Measurements from ENCODE around the gene SIK1.
"Not testable (repeated sequence)": the region's sequence is repeated elsewhere in the genome, so short reads cannot be mapped to it uniquely, and the experiment has no call there.

The SIK1 gene

DNA sequence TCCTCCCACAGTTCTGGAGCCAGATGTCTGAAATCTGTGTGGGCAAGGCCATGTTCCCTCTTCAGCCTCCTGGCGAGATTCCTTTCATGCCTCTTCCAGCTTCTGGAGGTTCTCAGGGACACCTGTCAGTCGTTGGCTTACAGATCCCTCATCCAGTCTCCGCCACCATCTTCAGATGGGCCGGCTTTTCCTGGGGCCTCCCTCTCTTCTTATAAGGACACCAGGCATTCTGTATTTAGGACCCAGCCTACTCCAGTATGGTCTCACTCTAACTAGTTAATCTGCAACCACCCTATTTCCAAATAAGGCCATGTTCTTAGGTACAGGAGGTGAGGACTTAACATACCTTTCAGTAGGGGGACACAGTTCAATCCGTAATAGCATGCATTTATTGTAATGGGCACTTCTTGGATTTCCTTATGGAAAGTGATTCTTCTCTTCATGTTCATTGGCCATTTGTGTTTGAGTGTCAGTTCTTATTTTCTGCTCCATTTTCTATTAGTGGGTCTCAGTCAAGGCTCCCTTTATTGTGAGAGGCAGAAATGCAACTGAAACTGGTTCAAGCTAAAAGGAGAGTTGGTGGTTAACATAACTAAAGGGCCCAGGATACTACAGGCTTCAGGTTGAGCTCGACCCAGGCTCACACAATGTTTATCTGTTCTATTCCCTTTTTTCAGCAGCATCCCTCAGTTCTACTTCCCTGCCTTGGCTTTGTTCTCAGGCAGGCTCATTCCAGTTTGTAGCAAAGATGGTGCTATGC, 12.6 kb upstream of the SIK1 start:
- DNase-seq (ENCODE audit: low spot score): not testable (repeated sequence)

GRCh38 chr21:43436272-43436671, 9.3 kb upstream of the SIK1 start:
- DNase-seq (ENCODE audit: low spot score): not testable (repeated sequence)

- not testable (repeated sequence) for DNase-seq (ENCODE audit: low spot score)
These were observed 6.6 kb upstream of the SIK1 start for GRCh38 chr21:43433340-43434136.

GRCh38 chr21:43430830-43431416, 4.0 kb upstream of the SIK1 start:
- DNase-seq (ENCODE audit: low spot score): not testable (repeated sequence)

- DNase-seq (ENCODE audit: low spot score): not testable (repeated sequence)
These were observed 2.0 kb upstream of the SIK1 start for GRCh38 chr21:43428964-43429363.

GRCh38 chr21:43427242-43427559, 270 bp upstream of the SIK1 start:
- not testable (repeated sequence) for DNase-seq (ENCODE audit: low spot score)

DNA sequence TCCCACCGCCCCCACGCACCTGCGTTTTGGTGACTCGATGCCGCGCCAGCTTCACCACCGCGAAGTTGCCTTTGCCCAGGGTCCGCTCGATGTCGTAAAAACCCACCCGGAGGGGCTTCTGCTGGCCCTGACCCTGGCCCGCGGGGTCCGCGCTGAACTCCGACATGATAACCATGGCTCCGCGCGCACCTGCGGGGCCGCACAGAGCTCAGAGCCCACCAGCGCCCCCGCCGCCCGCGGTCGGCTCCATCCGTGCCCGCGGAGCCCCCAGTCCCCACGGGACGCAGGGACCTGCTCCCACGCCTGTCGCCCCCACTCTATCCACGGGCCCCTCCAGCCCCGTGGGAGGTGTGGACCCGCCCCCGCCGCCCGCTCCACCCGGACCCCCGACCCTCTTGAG, 927 bp downstream of the SIK1 start:
- DNase-seq (ENCODE audit: low spot score): not testable (repeated sequence)

DNA sequence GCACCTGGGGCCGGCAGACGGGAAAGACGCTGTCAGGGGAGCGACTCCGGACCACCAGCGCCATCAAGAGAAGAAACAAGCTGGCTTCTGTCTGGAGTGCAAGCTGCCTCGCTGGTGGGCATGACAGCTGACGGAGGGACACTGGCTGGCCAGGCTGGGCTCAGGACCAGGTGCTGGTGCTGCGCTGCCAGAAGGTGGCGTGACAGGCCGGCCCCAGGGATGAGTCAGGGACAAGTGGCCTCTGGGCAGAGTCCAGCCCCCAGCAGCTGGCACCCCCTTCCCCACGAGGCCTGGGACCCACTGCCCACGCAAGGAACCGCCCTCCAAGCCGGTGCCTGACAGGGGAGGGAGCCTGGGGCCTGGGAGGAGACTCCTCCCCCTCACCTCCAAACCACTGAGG, 7.5 kb downstream of the SIK1 start:
- DNase-seq (ENCODE audit: low spot score): not testable (repeated sequence)

- DNase-seq (ENCODE audit: low spot score): not testable (repeated sequence)
These were observed 12.4 kb downstream of the SIK1 start for GRCh38 chr21:43414576-43414975.

DNA sequence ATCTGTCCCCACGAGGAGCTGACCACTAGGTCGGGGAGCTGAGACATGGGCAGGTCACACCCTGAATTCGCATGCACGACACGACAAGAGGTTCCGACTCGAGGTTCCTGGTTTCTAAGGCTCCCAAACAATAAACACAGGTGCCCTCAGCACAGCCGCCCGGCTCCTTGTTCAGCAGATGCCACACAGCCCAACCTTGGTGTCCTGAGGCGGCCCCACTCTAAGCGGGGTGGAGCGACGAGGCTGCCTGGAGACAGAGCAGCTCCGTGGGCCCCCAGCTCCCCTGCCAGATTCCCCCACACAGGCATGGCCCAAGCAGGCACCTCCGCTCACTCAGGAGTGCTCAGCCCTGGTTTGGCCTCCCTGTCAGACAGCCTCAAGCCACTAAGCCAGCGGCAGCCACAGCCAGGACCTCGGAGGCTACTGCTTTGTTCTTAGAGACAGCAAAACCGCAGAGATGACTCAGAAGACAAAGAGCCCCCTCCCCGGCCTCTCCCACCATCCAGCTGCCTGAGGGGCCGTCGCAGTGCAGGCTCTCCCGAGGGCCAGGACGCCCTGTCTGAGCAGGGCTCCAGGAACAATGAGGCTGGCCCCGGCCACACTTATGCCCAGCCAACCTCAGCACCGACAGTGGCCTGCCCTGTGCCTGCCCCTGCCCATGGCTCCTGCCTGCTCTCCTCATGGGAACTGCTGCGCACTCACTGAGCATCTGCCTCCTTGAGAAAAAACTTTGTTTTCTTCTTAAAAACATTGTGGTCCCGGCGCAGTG, 14.7 kb downstream of the SIK1 start:
- not testable (repeated sequence) for DNase-seq (ENCODE audit: low spot score)

DNA sequence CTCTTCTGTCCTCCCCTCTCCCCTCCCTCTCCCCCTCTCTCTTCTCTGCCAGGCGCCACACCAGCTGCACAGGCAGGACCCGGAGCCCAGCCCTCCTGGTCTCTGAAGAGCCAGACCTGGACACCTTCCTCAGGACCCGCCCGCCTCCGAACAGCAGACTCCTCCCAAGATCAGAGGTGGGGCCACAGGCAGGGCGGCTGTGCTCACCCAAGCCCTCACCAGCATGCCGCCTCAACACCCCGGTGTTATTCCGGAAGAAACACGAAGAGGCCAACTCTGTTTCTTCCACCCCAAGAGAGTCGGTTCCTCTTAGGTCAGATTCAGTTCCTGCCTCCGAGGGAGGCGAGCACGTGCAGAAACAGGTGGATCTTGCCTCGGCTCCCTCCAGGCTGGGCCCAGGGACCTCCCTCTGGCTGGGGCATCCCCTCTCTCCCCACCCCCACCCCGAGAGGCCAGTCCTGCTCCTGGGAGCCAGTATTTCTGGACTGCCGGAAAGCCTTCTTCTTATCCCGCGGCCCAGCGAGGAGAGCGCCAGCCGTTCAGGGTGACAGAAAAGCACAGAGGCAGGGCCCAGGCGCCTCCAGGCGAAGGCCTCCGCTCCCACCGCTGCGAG, 16.4 kb downstream of the SIK1 start:
- not testable (repeated sequence) for DNase-seq (ENCODE audit: low spot score)

DNA sequence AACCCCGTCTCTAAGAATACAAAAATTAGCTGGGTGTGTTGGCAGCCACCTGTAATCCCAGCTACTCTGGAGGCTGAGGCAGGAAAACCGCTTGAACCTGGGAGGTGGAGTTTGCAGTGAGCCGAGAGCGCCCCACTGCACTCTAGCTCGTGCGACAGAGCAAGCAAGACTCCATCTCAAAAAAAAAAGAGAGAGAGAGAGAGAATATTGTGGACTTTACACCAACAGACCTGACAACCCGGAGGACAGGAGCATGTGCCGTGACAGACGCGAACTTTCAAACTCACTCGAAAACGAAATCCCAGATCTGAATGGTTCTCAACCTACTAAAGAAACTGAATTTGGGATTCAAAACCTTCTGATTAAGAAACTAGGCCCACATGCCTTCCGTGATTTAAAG, 19.8 kb downstream of the SIK1 start:
- not testable (repeated sequence) for DNase-seq (ENCODE audit: low spot score)

- not testable (repeated sequence) for DNase-seq (ENCODE audit: low spot score)
These were observed 22.5 kb downstream of the SIK1 start for GRCh38 chr21:43404450-43404849.

- DNase-seq (ENCODE audit: low spot score): not testable (repeated sequence)
These were observed 23.1 kb downstream of the SIK1 start for GRCh38 chr21:43403651-43404430.

DNA sequence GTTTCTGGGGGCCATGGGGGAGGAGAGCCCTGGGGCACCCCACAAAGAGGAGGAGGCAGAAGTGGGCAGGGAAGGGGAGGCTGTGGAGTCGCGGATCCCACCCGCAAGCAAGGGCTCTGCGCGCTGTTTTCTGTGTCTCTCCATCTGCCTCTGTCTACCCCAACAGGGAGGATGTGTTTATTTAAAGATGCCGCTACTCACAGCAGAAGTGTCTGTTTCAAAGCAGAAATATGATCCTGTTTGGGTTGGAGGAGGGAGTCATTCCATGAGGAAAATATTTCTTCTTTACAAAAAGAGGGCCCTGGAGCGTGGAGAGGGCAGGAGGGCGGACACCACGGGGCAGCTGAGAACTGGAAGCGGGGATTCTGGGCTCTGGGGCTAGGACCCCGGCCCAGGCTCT, 25.8 kb downstream of the SIK1 start:
- not testable (repeated sequence) for DNase-seq (ENCODE audit: low spot score)

GRCh38 chr21:43399595-43400015, 27.3 kb downstream of the SIK1 start:
- not testable (repeated sequence) for DNase-seq (ENCODE audit: low spot score)

- DNase-seq (ENCODE audit: low spot score): not testable (repeated sequence)
These were observed 27.8 kb downstream of the SIK1 start for GRCh38 chr21:43399136-43399535.

- not testable (repeated sequence) for DNase-seq (ENCODE audit: low spot score)
These were observed 28.4 kb downstream of the SIK1 start for GRCh38 chr21:43398533-43398932.

DNA sequence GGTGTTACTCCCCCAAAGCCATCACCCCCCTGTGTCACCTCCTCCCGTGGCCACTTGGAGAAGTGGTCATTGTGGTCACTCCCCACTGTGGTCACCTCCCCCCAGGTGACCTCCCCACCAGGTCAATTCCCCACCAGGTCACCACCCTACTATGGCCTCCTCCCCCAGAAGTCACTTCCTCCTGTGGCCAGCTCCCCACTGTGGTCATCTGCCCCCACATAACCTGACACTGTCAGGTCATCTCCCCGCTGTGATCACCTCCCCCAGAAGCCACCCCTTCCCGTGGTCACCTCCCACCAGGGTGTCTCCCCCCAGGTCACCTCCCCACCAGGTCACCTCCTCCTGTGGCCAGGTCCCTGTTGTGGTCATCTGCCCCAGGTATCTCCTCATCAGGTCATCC, 28.9 kb downstream of the SIK1 start:
- not testable (repeated sequence) for DNase-seq (ENCODE audit: low spot score)

DNA sequence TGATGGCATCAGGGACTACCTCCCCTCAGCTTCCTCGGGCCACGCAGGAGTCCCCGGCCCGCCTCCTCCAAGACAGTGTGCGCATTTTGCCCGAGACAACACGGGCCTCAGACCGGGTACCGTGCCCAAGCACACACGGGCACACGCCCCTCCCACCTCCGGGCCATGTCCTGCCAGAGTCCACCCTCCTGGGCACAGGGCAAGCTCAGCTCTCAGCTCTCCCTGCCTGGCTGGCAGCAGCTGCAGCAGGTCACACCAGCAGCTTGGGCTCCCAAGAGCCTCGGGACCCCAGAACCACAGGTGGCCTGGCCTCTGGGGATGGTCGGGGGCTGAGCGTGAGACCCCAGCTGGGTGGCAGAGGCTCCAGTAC, 29.5 kb downstream of the SIK1 start:
- not testable (repeated sequence) for DNase-seq (ENCODE audit: low spot score)
